IgD-negative memory B cell (primary cell): ENCODE results near the gene ASCC2. TPM values are rescaled to one million over a fixed set of nuclear protein-coding genes. Genes with fewer than 3 reads are reported as not detected.

ENCODE experiments used
- H3K27ac Mint-ChIP-seq, 3 donors: one replicate each; pipeline ENCODE4 v1.8.0; 2020 to 2022; ENCODE audit warnings: mild to moderate bottlenecking in 3 of 3, mixed read lengths in 3 of 3, moderate library complexity in 1 of 3
- H3K27me3 Mint-ChIP-seq: one replicate; pipeline ENCODE4 v1.8.0; 2021; ENCODE audit warnings: mixed read lengths
- H3K36me3 Mint-ChIP-seq: one replicate; pipeline ENCODE4 v1.8.0; 2020; ENCODE audit warnings: mild to moderate bottlenecking, mixed read lengths
- H3K4me1 Mint-ChIP-seq, 3 donors: one replicate each; pipeline ENCODE4 v1.8.0; 2020 to 2022; ENCODE audit warnings: mixed read lengths in 3 of 3, mild to moderate bottlenecking in 1 of 3
- H3K4me3 Mint-ChIP-seq, 4 donors: one replicate each; pipeline ENCODE4 v1.8.0; 2020 to 2022; ENCODE audit warnings: mild to moderate bottlenecking in 4 of 4, mixed read lengths in 4 of 4, moderate library complexity in 3 of 4
- H3K9me3 Mint-ChIP-seq, 3 donors: one replicate each; pipeline ENCODE4 v1.8.0; 2020 to 2021; ENCODE audit warnings: mixed read lengths in 3 of 3, mild to moderate bottlenecking in 1 of 3
- polyA plus RNA-seq: library from polyadenylated mRNA; unstranded; fragments of 300-500 nt; fragmentation: Illumina TruSeq; gene quantifications from one replicate; pipeline ENCODE4 v1.2.3, GENCODE V29; 2021

ASCC2 gene
- polyA plus RNA-seq, 1 donor from 2014 or later: 58.5 TPM

DNA sequence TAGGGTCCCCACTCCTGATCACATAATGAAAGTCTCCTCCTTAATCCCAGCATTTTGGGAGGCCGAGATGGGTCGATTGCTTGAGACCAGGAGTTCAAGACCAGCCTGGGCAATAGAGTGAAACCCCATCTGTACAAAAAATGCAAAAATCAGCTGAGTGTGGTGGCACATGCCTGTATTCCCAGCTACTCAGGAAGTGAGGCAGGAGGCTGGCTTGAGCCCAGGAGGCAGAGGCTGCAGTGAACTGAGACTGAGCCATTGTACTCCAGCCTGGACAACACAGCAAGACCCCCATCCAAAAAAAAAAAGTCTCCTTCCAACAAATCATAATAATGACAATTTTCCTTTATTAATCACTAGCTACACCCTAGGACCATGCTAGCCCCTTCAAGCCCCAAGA lies 86.4 kb downstream of the ASCC2 start:
- no peak overlapping the region for H3K4me3 Mint-ChIP-seq
- H3K36me3 Mint-ChIP-seq: peaks cover 4% of the 10 kb centered on the region
- H3K9me3 Mint-ChIP-seq: no peaks in the 10 kb centered on the region
- no peaks in the 10 kb centered on the region for H3K27me3 Mint-ChIP-seq
- peaks cover 0 to 6% (median 4%) of the 10 kb centered on the region in 3 donors for H3K4me1 Mint-ChIP-seq
- no peak overlapping the region for H3K27ac Mint-ChIP-seq

DNA sequence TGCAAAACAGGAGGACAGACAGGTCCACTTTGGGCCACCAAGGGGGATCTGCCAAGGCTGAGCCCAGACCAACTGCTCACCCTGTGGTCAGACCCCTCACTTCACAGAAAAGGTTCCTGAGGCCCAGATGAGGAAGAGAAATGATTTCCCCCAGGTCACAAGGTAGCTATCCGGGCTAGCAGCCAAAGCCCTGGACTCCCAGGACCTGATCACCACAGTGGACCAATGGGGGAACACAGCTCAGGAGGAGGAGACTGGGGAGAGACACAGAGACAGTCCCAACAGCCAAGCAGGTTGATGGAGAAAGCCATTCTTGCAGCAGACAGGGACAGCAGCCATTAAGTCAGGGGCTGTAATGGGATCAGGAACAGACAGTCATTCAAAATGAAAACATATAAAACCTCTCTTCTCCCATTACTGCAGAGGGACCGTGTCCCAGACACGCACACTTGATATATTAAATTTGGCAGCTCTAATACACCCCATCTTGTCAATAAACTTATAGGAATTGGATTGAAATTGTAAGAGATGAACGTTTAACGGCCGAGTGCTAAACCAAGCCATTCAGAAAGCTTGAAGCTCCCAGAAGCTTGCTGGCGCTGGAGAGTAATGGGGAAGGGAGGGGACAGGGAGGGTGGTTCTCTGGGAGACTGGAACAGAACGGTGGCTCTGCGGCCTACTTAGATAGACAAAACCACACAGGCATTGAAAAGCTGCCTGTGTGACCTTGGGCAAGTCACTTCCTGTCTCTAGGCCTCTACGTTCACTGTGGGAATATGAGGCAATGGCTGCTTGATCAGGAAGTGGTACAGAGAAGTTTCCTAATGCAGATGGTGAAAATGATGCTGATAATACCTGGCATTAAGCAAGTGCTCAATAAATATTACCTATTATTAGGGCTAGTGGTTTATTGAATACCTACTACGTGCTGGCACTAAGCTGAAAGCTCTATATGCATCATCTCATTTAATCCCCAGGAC lies 87.2 kb downstream of the ASCC2 start:
- peaks cover 0 to 6% (median 4%) of the 10 kb centered on the region in 3 donors for H3K4me1 Mint-ChIP-seq
- H3K27me3 Mint-ChIP-seq: no peaks in the 10 kb centered on the region
- peaks cover 4% of the 10 kb centered on the region for H3K36me3 Mint-ChIP-seq
- no peaks in the 10 kb centered on the region for H3K9me3 Mint-ChIP-seq
- peak overlapping the region in 1 of 4 donors; percentile 76 for H3K4me3 Mint-ChIP-seq
- peak overlapping the region in 1 of 3 donors; percentile 44 for H3K27ac Mint-ChIP-seq

DNA sequence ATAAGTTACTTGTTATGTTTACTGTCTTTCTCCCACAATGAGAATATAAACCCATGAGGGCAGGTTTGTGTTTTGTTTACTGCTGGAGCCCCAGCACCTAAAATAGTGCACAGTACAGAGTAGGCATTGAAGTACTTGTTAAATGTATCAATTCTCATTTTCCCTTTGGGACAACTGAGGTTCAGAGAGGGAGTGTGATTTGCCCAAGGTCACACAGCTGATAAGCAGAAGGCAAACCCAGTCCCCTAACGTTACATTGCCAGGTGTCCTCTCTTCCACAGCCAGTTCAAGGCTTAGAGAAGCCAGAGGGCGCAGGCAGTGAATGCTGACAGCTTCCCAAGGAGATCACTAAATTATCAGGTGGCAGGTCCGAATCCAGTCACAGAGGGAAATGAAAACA lies 88.0 kb downstream of the ASCC2 start:
- H3K4me1 Mint-ChIP-seq: no peaks in the 10 kb centered on the region
- peaks cover 4% of the 10 kb centered on the region for H3K36me3 Mint-ChIP-seq
- H3K27ac Mint-ChIP-seq: no peak overlapping the region
- H3K9me3 Mint-ChIP-seq: no peaks in the 10 kb centered on the region
- peak overlapping the region in 1 of 4 donors; percentile 76 for H3K4me3 Mint-ChIP-seq
- H3K27me3 Mint-ChIP-seq: no peaks in the 10 kb centered on the region

DNA sequence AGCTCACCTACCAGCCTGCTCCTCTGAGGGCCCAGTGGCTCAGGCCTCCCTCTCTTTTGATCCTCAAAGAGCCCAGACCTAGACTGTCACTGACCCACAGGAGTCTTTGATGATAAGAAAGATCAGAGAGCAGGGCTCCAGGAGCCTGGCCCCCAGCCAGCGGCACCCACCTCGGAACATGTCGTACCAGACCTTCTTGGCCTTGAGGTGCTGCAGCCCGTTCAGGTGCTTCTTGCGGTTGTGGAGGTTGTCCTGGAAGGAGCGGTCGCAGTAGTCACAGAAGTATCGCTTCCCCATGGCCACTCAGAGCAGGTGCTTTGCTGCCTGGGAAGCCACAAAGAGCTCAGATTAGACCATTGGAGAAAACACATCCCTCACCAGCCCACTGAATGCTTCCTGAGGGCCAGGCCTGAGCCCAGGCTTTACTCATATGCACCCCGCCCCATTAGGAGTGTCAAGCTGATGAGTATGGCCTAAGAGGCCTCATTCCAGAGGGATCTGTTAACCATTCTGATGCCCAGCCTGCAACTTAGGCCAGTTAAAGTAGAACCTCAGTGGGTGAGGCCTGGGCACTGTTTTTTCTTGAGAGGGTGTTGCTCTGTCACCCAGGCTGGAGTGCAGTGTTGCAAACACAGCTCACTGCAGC lies 89.7 kb downstream of the ASCC2 start:
- peak overlapping the region in 1 of 3 donors; percentile 19 for H3K27ac Mint-ChIP-seq

DNA sequence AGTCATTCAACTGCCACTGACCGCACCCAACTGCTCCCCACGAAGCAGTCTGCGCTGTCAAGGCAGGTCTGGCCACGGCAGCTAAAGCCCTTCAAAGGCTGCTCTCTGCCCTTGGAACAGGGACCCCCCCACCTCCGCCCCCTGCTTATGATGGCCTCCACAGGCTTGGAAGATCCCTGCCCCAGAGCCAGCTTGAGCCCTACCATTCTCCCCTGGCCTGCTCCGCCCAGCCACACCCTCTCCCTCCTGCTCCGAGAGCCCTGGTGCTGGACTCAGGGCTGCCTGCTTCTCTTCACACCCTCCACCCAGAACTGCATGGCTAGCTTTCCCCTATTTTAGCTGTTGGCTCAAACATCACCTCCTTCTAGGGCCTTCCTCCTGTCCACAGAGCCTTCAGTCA lies 90.2 kb downstream of the ASCC2 start:
- Mint-ChIP-seq H3K27ac (no peak overlapping the region), H3K4me1 (no peaks in the 10 kb centered on the region), H3K4me3 (no peak overlapping the region), H3K9me3 (no peaks in the 10 kb centered on the region), H3K27me3 (no peaks in the 10 kb centered on the region), H3K36me3 (peaks cover 2% of the 10 kb centered on the region)

More for the DNA sequence above, 89.7 kb downstream of the ASCC2 start:
- no peaks in the 10 kb centered on the region for H3K4me1 Mint-ChIP-seq
- no peak overlapping the region for H3K4me3 Mint-ChIP-seq
- H3K9me3 Mint-ChIP-seq: no peaks in the 10 kb centered on the region
- no peaks in the 10 kb centered on the region for H3K27me3 Mint-ChIP-seq
- H3K36me3 Mint-ChIP-seq: no peaks in the 10 kb centered on the region

DNA sequence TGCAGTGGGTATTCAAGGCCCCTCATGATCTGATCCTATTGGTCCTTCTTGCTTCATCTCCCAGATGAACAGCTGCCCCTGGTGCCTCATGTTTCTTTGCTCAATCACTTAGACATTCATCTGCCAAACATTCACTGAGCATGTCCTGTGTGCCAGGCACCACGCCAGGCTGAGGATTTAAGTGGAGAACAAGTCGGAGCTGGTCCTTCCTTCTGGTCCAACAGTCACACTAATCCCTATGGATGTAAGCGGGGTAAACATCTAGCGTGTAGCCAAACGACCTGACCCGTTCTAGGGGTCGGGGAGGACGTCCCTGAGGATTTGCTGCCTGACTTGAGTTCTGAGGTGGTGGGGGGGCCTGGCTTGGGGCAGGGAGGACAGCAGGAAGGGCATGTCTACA lies 93.2 kb downstream of the ASCC2 start:
- Mint-ChIP-seq H3K4me1 (no peaks in the 10 kb centered on the region), H3K9me3 (no peaks in the 10 kb centered on the region)

DNA sequence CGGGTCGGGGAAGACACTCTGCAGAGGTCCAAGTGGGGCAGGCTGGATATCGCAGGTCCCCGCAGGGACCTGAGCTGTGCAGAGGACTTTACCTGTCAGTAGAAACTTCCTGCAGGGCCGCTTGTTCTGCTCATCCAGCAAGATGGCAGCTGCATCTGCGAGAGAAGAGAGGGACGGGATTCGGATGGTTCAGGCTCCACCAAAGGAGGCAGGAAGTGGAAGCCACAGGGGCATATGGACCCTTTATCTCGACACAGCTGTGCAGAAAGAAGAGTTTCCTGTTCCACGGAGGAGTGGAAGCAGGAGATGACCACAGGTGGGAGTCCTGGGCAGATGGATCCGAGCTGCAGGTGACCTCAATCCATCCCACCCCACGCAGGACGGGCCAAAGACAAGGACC lies 95.7 kb downstream of the ASCC2 start:
- H3K36me3 Mint-ChIP-seq: peaks cover 2% of the 10 kb centered on the region
- no peaks in the 10 kb centered on the region for H3K27me3 Mint-ChIP-seq
- no peak overlapping the region for H3K4me3 Mint-ChIP-seq
- no peaks in the 10 kb centered on the region for H3K4me1 Mint-ChIP-seq
- no peak overlapping the region for H3K27ac Mint-ChIP-seq
- no peaks in the 10 kb centered on the region for H3K9me3 Mint-ChIP-seq

More for the DNA sequence above, 93.2 kb downstream of the ASCC2 start:
- Mint-ChIP-seq H3K36me3 (peaks cover 2% of the 10 kb centered on the region), H3K4me3 (no peak overlapping the region), H3K27me3 (no peaks in the 10 kb centered on the region), H3K27ac (no peak overlapping the region)

DNA sequence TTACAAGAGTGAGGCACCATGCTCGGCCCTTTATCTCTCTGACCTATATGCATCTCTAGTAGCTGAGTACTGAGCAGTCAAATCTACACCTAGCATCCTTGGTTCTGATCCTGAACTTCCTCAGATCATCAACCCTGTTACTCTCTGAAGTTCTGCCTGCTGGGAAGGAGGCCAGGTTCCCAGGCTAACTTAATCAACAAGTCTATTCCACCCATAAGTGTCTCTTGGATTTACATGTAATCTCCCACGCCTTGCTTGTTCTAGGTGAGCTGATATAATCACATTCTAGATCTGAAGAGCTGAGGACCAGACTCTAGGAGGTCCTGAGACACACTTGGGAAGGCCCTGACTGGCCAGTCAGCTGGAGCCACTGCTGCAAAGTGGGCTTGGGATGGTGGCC lies 96.1 kb downstream of the ASCC2 start:
- no peak overlapping the region for H3K4me3 Mint-ChIP-seq
- H3K4me1 Mint-ChIP-seq: no peaks in the 10 kb centered on the region
- H3K27me3 Mint-ChIP-seq: no peaks in the 10 kb centered on the region
- no peak overlapping the region for H3K27ac Mint-ChIP-seq
- H3K9me3 Mint-ChIP-seq: no peaks in the 10 kb centered on the region
- H3K36me3 Mint-ChIP-seq: peaks cover 5% of the 10 kb centered on the region

DNA sequence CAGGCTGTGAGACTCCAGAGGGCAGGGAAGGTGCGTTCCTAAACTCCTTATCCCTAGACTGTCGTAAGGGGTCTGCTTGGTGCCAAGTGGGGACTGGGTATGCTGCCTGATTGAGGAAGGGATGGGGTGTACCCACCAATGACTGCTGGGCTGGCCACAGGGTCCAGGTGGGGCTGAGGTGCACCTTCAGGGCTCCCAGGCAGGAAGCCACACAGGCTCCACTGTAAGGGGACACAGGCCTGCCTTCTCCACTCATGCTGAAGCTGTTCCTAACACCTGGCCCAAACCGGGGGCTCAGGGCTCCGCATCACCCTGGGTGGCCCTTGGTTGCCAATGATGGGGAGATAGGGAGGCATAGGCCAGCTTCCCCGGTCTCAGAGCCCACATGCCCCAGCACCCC lies 97.9 kb downstream of the ASCC2 start:
- Mint-ChIP-seq H3K27ac (no peak overlapping the region), H3K4me1 (no peaks in the 10 kb centered on the region), H3K4me3 (no peak overlapping the region), H3K9me3 (no peaks in the 10 kb centered on the region), H3K27me3 (no peaks in the 10 kb centered on the region), H3K36me3 (peaks cover 5% of the 10 kb centered on the region)

DNA sequence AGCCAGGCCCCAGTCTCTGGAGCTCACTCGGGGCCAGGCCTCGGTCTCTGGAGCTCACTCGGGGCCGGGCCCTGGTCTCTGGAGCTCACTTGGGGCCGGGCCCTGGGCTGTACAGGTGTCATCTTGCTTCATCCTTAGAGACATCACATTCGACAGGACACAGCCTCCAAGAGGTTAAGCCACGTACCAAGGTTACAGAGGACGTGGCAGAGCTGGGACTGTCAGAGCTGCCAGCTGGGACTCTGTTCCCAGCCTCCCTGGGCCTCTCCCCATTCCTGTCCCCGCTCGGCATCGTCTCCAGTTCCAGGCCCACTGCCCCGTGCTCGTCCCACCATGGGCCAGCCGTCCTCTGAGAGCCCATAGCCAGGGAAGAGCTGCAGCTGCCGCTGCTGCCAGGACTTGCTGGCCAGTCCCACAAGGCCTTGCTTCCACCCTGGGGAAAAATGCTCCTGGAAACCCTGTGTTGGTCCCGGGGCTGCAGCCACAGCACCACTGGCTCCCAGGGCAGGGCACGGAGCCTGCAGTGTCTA lies 98.7 kb downstream of the ASCC2 start:
- no peak overlapping the region for H3K4me3 Mint-ChIP-seq
- H3K36me3 Mint-ChIP-seq: peaks cover 5% of the 10 kb centered on the region
- no peaks in the 10 kb centered on the region for H3K4me1 Mint-ChIP-seq
- H3K9me3 Mint-ChIP-seq: no peaks in the 10 kb centered on the region
- H3K27me3 Mint-ChIP-seq: no peaks in the 10 kb centered on the region
- peak overlapping the region in 1 of 3 donors; percentile 59 for H3K27ac Mint-ChIP-seq

Other genes with a start within 250 kb of the ASCC2 start
- 17.7 TPM for gene NF2, start 234.6 kb downstream of the ASCC2 start, polyA plus RNA-seq
- gene CABP7, start 118.3 kb downstream of the ASCC2 start, polyA plus RNA-seq: 0.11 TPM
- 49.8 TPM for gene ZMAT5, start 71.3 kb downstream of the ASCC2 start, polyA plus RNA-seq
- 255 TPM for gene UQCR10, start 70.9 kb downstream of the ASCC2 start, polyA plus RNA-seq
- 15.0 TPM for gene MTMR3, start 44.9 kb upstream of the ASCC2 start, polyA plus RNA-seq
- gene HORMAD2, start 242.2 kb upstream of the ASCC2 start, polyA plus RNA-seq: not detected